K562 (cell line): ENCODE results near the gene PCLAF. TPM values are rescaled to one million over a fixed set of nuclear protein-coding genes. Genes with fewer than 3 reads are reported as not detected.
A peak's percentile ranks its signal among the peaks of the same experiment; 100 is the strongest.

ENCODE experiments used
- ATAC-seq: fragments of 200-7000 bp; cut with Tn5 transposase; 3 replicates; pipeline ENCODE4 v1.9.1; 2020; ENCODE audit warnings: moderate library complexity
- BruUV-seq: library from RNA; stranded (reverse); fragments of 400-500 nt; replicated peaks from 2 replicates; lab custom pipeline; 2021; lab: Mats Ljungman, UMichigan
- CTCF ChIA-PET: fragments of 300-600 bp; formaldehyde crosslinking; extraction: SDS; loops from one replicate; lab custom pipeline; 2021; ENCODE audit warnings: low intra/inter-chr PET ratio; lab: Yijun Ruan, JAX
- POLR2A ChIA-PET: fragments of 300-600, 350-650 bp; sonication (Branson Sonifier 250); formaldehyde crosslinking; extraction: SDS; loops from one replicate; lab custom pipeline; 2021; ENCODE audit warnings: antibody characterized with exemption, inconsistent platforms; lab: Yijun Ruan, JAX
- DNase-seq, 4 experiments: peaks; one replicate each; pipeline versions ENCODE4 v3.0.0 to v3.0.0-alpha.2; 2011 to 2018; ENCODE audit warnings: low spot score in 3 of 4, mixed read lengths in 3 of 4; ENCODE audit errors: extremely low read depth in 1 of 4
- FAIRE-seq: peaks from 2 replicates; lab custom pipeline; 2011; peaks lifted over from hg19 to GRCh38; lab: Jason Lieb, UNC
- H2AFZ ChIP-seq: 2 replicates; pipeline ENCODE4 v1.6.0; 2011; ENCODE audit warnings: low read depth, low read length, control low read depth, inconsistent platforms
- H3K27ac ChIP-seq: fragments of 200-600 bp; 3 replicates; pipeline ENCODE4 v1.8.0; 2011; ENCODE audit warnings: low read depth, mild to moderate bottlenecking, control low read depth, inconsistent platforms, low read length, moderate library complexity, mixed read lengths; ENCODE audit errors: extremely low read depth
- H3K27me3 ChIP-seq, 2 experiments: fragments of 300-600 bp in 1 of 2; 2 replicates in 1 of 2; 3 replicates in 1 of 2; pipeline versions ENCODE4 v1.6.0 to v1.8.0; 2011; ENCODE audit warnings: inconsistent platforms in 2 of 2, low read length in 2 of 2, mild to moderate bottlenecking in 1 of 2, mixed read lengths in 1 of 2, moderate library complexity in 1 of 2; ENCODE audit not compliant: control insufficient read depth in 2 of 2, insufficient read depth in 2 of 2
- H3K36me3 ChIP-seq: fragments of 300-600 bp; 3 replicates; pipeline ENCODE4 v1.8.0; 2011; ENCODE audit warnings: mild to moderate bottlenecking, low read length, inconsistent platforms; ENCODE audit not compliant: control insufficient read depth, insufficient read depth
- H3K4me1 ChIP-seq, 2 experiments: fragments of 200-600 bp in 1 of 2; replicated peaks in 1 of 2; 2 replicates in 1 of 2; 3 replicates in 1 of 2; pipeline versions ENCODE4 v1.5.1 to v1.8.0; 2011; ENCODE audit warnings: inconsistent platforms in 2 of 2, low read length in 2 of 2, mild to moderate bottlenecking in 1 of 2, mixed read lengths in 1 of 2, moderate library complexity in 1 of 2; ENCODE audit not compliant: control insufficient read depth in 2 of 2, insufficient read depth in 2 of 2
- H3K4me2 ChIP-seq: 2 replicates; pipeline ENCODE4 v1.6.1; 2011; ENCODE audit warnings: low read length, control low read depth, inconsistent platforms, mixed read lengths; ENCODE audit not compliant: insufficient read depth
- H3K4me3 ChIP-seq: fragments of 200-600 bp; sonication (generic), shearing (Covaris generic); 2 replicates; pipeline ENCODE4 v1.5.1; 2016; ENCODE audit warnings: control low read depth, inconsistent platforms
- H3K79me2 ChIP-seq: fragments of 200-600 bp; 3 replicates; pipeline ENCODE4 v1.8.0; 2011; ENCODE audit warnings: low read length, inconsistent platforms; ENCODE audit not compliant: control insufficient read depth, insufficient read depth
- H3K9ac ChIP-seq, 2 experiments: 2 replicates each; pipeline versions ENCODE4 v1.6.0 to v1.6.1; 2011; ENCODE audit warnings: low read depth in 2 of 2, low read length in 2 of 2, control low read depth in 1 of 2, inconsistent platforms in 1 of 2, mild to moderate bottlenecking in 1 of 2, mixed read lengths in 1 of 2; ENCODE audit not compliant: insufficient read depth in 1 of 2
- H3K9me1 ChIP-seq: one replicate; pipeline ENCODE4 v1.6.0; 2011; ENCODE audit warnings: inconsistent platforms, mild to moderate bottlenecking, low read length, moderate library complexity; ENCODE audit not compliant: control insufficient read depth, insufficient read depth
- H3K9me3 ChIP-seq: replicated peaks from 2 replicates; pipeline ENCODE4 v1.5.1; 2011; ENCODE audit warnings: low read depth, low read length, inconsistent platforms; ENCODE audit not compliant: control insufficient read depth, insufficient read depth
- H4K20me1 ChIP-seq: replicated peaks from 2 replicates; pipeline ENCODE4 v1.6.1; 2011; ENCODE audit warnings: low read length, inconsistent platforms, mixed read lengths; ENCODE audit not compliant: control insufficient read depth, insufficient read depth
- HSF4 ChIP-seq: fragments of 250-450 bp; sonication (Bioruptor Pico); IDR thresholded peaks from 2 replicates; pipeline ENCODE4 v2.1.2; 2022; ENCODE audit warnings: mild to moderate bottlenecking, moderate library complexity, borderline replicate concordance
- RB1 ChIP-seq: fragments of 450-650 bp; IDR thresholded peaks from 2 replicates; pipeline ENCODE4 v1.6.1; 2017; ENCODE audit warnings: low read depth, mild to moderate bottlenecking
- TBP ChIP-seq: optimal IDR thresholded peaks from 2 replicates; pipeline ENCODE3; 2011; ENCODE audit warnings: low read depth, low read length, improper control_type of control experiment
- WGBS: fragments of 100-300 bp; shearing (Covaris generic); methylation state at CpG from one replicate; pipeline ENCODE4 v1.1.6; 2016; ENCODE audit warnings: low coverage, mixed read lengths; ENCODE audit not compliant: insufficient coverage; ENCODE audit errors: missing lambda C conversion rate; 5-methylcytosine and 5-hydroxymethylcytosine counted together
- in situ Hi-C: fragments of 300-500 bp; cut with MboI; formaldehyde crosslinking; loops from 4 replicates; pipeline ENCODE4 v1.15.0; 2018; ENCODE audit warnings: inconsistent platforms, mixed read lengths
- intact Hi-C: fragments of 100-400 bp; cut with micrococcal nuclease; formaldehyde crosslinking; loops from 2 replicates; pipeline ENCODE4 v1.14.2; 2022
- polyA plus RNA-seq, 8 experiments: library from polyadenylated mRNA; depleted of rRNA in 4 of 8; stranded (reverse) in 5 of 8; unstranded in 3 of 8; fragments of >200 nt; fragmentation: Nextera tagmentation in 2 of 8; fragmentation: Illumina TruSeq in 1 of 8; extraction: Ambion mirVana in 2 of 8; extraction: Trizol in 1 of 8; gene quantifications; 2 replicates each; pipeline versions ENCODE4 v1.2.1 to v1.2.3, GENCODE V29; 2011 to 2014; ENCODE audit warnings: inconsistent platforms in 1 of 8, missing spikeins in 1 of 8
- total RNA-seq, 7 experiments: library from RNA; depleted of rRNA in 6 of 7; stranded (reverse); fragments of >200 nt in 6 of 7; fragmentation: Illumina TruSeq in 2 of 7; extraction: Trizol in 2 of 7; gene quantifications; 2 replicates each; pipeline versions ENCODE4 v1.2.1 to v1.2.3, GENCODE V29; 2011 to 2021; ENCODE audit warnings: low replicate concordance in 1 of 7
- TF ChIP-seq, protein P1 (sequence below): fragments of 200-600 bp; sonication (generic); IDR thresholded peaks from one replicate; pipeline ENCODE4 v1.6.1; 2012; ENCODE audit warnings: mild to moderate bottlenecking, low read depth, low read length, inconsistent platforms
- TF ChIP-seq, protein P2 (sequence below): fragments of 250-450 bp; sonication (Bioruptor Pico); IDR thresholded peaks from 2 replicates; pipeline ENCODE4 v1.9.0; 2021; ENCODE audit warnings: mild to moderate bottlenecking

PCLAF gene
- total and polyA plus RNA-seq, 9 of the 15 experiments (the other 6 are each of a cell fraction or from before 2014, with no cell fraction given), result 112 to 881 (median 360) TPM

DNA sequence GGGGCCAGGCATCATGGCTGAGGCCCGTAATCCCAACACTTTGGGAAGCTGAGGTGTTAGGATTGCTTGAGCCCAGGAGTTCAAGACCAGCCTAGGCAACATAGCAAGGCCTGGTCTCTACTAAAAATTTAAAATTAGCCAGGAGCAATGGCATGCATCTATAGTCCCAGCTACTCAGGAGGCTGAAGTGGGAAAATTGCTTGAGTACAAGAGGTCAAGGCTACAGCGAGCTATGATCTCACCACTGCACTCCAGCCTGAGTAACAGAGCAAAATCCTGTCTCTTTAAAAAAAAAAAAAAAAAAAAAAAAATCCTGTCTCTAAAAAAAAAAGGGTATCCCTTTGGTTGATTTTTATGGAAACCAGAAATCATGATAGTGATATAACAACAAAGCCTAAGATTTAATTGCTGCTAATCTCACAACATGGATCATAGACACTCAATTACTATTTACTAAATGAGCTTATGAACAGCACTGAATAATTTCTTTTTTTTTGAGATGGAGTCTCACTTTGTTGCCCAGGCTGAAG lies 12.1 kb downstream of the PCLAF start:
- Histone ChIP-seq H3K79me2 (peaks cover 20% of the 10 kb centered on the region; the same call in 2 of the 3 replicates), H3K9me3 (no peaks in the 10 kb centered on the region), H3K36me3 (peaks cover 70% of the 10 kb centered on the region), H3K4me2 (no peak overlapping the region), H3K9me1 (no peaks in the 10 kb centered on the region), H4K20me1 (no peaks in the 10 kb centered on the region), H3K4me1 (no peaks in the 10 kb centered on the region; a peak in 1 of 5 replicates), H3K27ac (no peak overlapping the region), H3K4me3 (no peak overlapping the region), H3K27me3 (no peaks in the 10 kb centered on the region), H2AFZ (no peak overlapping the region), H3K9ac (no peak overlapping the region)
- ChIA-PET POLR2A (interaction anchor here (0.6 to 4.0 kb wide), 5 partner anchors 12 to 198 kb away, joined by 3 to 29 read pairs (median 4); partner anchors contain the start of gene PCLAF), CTCF (no interaction called here)
- in situ Hi-C loops (no loop called here), intact Hi-C loops (no loop called here)
- no peak for DNase-seq
- ATAC-seq, result peak; percentile 36; the same call in 2 of the 3 replicates
- WGBS, result 94% methylated on average over 2 of the region's 2 CpGs
- FAIRE-seq, result no peak
- TF ChIP-seq RB1 (no peak), TBP (no peak), HSF4 (CRISPR knock-in tag) (no peak)
- TF ChIP-seq, protein P1, sequence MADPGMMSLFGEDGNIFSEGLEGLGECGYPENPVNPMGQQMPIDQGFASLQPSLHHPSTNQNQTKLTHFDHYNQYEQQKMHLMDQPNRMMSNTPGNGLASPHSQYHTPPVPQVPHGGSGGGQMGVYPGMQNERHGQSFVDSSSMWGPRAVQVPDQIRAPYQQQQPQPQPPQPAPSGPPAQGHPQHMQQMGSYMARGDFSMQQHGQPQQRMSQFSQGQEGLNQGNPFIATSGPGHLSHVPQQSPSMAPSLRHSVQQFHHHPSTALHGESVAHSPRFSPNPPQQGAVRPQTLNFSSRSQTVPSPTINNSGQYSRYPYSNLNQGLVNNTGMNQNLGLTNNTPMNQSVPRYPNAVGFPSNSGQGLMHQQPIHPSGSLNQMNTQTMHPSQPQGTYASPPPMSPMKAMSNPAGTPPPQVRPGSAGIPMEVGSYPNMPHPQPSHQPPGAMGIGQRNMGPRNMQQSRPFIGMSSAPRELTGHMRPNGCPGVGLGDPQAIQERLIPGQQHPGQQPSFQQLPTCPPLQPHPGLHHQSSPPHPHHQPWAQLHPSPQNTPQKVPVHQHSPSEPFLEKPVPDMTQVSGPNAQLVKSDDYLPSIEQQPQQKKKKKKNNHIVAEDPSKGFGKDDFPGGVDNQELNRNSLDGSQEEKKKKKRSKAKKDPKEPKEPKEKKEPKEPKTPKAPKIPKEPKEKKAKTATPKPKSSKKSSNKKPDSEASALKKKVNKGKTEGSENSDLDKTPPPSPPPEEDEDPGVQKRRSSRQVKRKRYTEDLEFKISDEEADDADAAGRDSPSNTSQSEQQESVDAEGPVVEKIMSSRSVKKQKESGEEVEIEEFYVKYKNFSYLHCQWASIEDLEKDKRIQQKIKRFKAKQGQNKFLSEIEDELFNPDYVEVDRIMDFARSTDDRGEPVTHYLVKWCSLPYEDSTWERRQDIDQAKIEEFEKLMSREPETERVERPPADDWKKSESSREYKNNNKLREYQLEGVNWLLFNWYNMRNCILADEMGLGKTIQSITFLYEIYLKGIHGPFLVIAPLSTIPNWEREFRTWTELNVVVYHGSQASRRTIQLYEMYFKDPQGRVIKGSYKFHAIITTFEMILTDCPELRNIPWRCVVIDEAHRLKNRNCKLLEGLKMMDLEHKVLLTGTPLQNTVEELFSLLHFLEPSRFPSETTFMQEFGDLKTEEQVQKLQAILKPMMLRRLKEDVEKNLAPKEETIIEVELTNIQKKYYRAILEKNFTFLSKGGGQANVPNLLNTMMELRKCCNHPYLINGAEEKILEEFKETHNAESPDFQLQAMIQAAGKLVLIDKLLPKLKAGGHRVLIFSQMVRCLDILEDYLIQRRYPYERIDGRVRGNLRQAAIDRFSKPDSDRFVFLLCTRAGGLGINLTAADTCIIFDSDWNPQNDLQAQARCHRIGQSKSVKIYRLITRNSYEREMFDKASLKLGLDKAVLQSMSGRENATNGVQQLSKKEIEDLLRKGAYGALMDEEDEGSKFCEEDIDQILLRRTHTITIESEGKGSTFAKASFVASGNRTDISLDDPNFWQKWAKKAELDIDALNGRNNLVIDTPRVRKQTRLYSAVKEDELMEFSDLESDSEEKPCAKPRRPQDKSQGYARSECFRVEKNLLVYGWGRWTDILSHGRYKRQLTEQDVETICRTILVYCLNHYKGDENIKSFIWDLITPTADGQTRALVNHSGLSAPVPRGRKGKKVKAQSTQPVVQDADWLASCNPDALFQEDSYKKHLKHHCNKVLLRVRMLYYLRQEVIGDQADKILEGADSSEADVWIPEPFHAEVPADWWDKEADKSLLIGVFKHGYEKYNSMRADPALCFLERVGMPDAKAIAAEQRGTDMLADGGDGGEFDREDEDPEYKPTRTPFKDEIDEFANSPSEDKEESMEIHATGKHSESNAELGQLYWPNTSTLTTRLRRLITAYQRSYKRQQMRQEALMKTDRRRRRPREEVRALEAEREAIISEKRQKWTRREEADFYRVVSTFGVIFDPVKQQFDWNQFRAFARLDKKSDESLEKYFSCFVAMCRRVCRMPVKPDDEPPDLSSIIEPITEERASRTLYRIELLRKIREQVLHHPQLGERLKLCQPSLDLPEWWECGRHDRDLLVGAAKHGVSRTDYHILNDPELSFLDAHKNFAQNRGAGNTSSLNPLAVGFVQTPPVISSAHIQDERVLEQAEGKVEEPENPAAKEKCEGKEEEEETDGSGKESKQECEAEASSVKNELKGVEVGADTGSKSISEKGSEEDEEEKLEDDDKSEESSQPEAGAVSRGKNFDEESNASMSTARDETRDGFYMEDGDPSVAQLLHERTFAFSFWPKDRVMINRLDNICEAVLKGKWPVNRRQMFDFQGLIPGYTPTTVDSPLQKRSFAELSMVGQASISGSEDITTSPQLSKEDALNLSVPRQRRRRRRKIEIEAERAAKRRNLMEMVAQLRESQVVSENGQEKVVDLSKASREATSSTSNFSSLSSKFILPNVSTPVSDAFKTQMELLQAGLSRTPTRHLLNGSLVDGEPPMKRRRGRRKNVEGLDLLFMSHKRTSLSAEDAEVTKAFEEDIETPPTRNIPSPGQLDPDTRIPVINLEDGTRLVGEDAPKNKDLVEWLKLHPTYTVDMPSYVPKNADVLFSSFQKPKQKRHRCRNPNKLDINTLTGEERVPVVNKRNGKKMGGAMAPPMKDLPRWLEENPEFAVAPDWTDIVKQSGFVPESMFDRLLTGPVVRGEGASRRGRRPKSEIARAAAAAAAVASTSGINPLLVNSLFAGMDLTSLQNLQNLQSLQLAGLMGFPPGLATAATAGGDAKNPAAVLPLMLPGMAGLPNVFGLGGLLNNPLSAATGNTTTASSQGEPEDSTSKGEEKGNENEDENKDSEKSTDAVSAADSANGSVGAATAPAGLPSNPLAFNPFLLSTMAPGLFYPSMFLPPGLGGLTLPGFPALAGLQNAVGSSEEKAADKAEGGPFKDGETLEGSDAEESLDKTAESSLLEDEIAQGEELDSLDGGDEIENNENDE, result no peak
- TF ChIP-seq, protein P2, sequence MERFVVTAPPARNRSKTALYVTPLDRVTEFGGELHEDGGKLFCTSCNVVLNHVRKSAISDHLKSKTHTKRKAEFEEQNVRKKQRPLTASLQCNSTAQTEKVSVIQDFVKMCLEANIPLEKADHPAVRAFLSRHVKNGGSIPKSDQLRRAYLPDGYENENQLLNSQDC, result no peak
- BruUV-seq, result no TSS peak
